ENCODE results near the gene TMEM174.

TMEM174 gene

DNA sequence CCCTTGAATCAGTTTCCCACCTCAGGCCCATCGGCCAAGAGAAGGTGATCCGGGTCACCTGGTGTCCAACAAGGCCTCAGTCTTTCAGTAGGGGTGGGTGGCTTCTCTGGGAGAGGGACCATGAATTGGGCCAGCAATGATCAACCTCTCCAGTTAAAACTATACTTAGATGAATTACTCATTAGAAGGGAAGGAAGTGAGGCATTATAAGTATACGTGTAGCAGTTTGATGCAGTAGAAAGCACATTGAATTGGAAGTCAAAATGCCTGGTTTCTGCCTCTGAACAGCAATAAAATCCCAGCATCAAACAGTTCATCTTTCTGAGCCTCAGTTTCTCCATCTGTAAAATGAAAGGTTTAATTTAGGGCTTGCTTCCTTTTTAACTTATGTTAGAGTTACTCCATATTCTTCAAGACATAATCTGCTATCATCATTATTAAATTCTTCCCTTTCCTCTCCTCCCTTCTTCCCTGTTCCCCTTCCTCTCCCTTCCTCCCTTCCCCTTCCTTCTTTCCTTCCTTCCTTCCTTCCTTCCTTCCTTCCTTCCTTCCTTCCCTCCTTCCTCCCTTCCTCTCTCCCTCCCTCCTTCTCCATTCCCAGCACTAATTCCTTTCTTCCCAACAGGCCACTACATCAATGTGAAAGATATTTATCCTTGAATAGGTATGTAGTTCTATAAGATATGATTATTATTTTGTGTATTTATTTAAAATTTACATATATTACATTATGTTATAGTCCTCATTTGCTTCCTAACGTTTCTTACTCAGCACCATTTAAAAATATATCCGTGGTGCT lies 18.6 kb upstream of the TMEM174 start:
- no peak for DNase-seq (ENCODE audit: low read depth)

GRCh38 chr5:73155271-73156222 lies 17.4 kb upstream of the TMEM174 start:
- no peak for DNase-seq (ENCODE audit: low read depth)

- DNase-seq (ENCODE audit: low read depth), result no peak
These were observed 15.3 kb upstream of the TMEM174 start for GRCh38 chr5:73157414-73158303.

- no peak for DNase-seq (ENCODE audit: low read depth)
These were observed 14.7 kb upstream of the TMEM174 start for GRCh38 chr5:73158313-73158712.

DNA sequence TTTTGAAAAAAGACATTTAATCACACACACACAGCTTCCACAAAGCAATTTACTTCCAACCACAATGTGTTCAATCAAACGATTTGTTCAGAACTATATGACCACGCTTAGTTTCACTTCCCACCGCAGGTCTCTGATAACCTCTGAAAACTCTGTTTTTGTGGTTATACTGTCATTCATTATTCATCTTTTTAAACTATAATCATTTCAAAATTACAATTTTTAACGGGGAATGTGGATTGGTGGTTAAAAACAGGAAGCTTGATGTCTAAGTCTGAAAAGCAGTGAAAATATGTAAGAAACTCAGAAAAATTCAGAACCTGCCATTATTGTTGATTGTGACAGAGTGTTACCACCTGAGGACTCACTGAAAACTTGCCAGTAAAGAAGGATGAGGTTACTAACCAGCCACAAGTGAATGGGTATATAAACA lies 12.7 kb upstream of the TMEM174 start:
- DNase-seq (ENCODE audit: low read depth), result peak; percentile 51

GRCh38 chr5:73170522-73170921 lies 2.5 kb upstream of the TMEM174 start:
- peak; percentile 15 for DNase-seq (ENCODE audit: low read depth)

- DNase-seq (ENCODE audit: low read depth), result no peak
These were observed 1.5 kb upstream of the TMEM174 start for GRCh38 chr5:73171495-73171894.

- no peak for DNase-seq (ENCODE audit: low read depth)
These were observed 1.3 kb downstream of the TMEM174 start for GRCh38 chr5:73174100-73174815.

GRCh38 chr5:73176250-73176649 lies 3.3 kb downstream of the TMEM174 start:
- DNase-seq (ENCODE audit: low read depth), result no peak

DNA sequence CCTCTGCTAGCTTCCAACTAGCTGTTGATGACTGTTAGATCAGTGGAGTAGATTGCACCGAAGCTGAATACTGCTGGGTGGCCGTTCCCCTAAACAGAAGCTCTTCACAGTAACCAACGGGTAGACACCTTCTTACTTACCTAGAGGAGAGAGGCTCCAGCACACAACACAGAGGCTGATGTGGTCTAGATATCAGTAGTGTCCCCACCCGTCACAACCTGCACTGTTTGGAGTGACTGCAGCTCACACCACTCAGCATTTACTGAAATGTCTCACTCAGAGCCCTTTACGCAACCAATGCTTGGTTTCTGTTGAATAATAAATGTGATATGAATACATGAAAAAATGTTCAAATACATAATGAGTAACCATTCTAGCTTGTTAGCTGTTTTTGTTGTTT lies 5.3 kb downstream of the TMEM174 start:
- DNase-seq (ENCODE audit: low read depth), result no peak

GRCh38 chr5:73179730-73180129 lies 6.7 kb downstream of the TMEM174 start:
- no peak for DNase-seq (ENCODE audit: low read depth)

GRCh38 chr5:73180566-73180965 lies 7.6 kb downstream of the TMEM174 start:
- no peak for DNase-seq (ENCODE audit: low read depth)

DNA sequence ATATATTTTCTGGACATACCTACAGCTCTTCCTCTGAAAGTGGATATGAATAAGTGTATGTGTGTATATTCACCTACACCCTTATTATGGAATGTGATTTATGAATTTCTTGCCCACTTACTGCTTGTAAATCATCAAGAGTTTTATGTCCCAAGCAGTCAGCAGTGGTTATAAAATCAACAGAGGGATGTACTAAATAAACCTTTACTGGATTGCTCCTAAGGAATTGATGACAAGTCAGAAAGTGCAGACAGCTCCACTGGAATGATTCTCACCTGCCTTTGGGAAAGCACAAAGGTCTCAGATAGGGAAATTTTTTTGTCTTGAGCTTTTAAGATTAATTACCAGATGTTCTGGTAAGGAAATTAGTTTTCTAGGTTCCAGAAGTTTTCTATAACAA lies 9.3 kb downstream of the TMEM174 start:
- no peak for DNase-seq (ENCODE audit: low read depth)

GRCh38 chr5:73183000-73183399 lies 10.0 kb downstream of the TMEM174 start:
- no peak for DNase-seq (ENCODE audit: low read depth)

DNA sequence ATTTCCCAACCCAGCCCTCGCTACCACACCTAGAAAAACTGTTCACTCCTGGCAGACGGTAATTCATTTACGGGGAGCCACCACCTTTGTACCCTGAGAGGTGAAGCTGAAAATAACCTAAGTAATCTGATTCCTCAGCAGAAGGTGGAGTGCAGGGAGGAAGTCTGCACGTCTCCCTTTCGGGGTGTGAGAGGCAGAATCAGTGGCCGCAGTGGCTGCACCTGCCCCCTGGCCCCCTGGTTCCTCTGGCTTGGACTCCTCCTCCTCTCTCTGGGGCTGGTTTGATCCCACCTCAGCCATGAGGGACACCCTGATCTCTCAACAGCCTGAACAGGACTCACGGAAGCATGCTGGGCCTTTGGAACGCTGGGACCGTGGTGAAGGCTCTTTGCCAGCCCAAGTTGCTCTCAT lies 10.5 kb downstream of the TMEM174 start:
- no peak for DNase-seq (ENCODE audit: low read depth)

DNA sequence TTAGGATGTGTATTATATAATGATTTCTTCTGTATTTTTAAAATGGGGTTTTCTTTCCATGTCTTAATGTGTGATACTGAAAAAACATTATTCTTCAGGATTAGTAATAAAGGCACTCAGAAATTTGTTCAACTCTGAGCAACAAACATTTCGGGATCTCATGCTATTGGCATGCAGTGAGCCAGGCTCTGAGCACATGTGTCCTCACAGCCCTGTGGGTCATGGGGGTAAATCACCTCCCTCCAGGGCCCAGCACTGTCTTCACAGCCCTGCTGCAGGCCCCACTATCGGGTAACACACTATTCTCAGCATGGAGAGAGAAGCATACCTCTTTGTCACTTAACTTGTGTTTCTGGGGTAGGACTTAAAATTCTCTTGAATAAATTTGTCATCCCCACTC lies 14.0 kb downstream of the TMEM174 start:
- DNase-seq (ENCODE audit: low read depth), result no peak

- DNase-seq (ENCODE audit: low read depth), result no peak
These were observed 16.0 kb downstream of the TMEM174 start for GRCh38 chr5:73188764-73189531.

- no peak for DNase-seq (ENCODE audit: low read depth)
These were observed 16.9 kb downstream of the TMEM174 start for GRCh38 chr5:73189871-73190376.

DNA sequence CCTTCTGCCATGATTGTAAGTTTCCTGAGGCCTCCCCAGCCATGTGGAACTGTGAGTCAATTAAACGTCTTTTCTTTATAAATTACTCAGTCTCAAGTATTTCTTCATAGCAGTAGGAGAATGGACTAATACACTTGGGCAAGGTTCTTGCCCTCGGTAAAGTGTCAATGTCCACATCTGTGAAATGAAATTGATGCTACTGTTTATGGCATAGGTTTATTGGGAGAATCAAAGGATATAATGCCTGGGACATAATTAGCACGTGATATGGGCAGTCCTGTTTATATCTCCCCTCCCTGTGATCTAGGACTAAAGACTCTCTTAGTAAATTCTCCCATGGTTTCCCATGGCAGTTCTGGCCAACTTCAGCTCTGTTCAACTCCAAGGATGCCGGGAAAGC lies 19.4 kb downstream of the TMEM174 start:
- no peak for DNase-seq (ENCODE audit: low read depth)

GRCh38 chr5:73193592-73193991 lies 20.6 kb downstream of the TMEM174 start:
- DNase-seq (ENCODE audit: low read depth), result no peak

Data from activated T-cell treated with anti-CD3 and anti-CD28 coated beads for 48 hours (primary cell).